Activated naive CD8-positive, alpha-beta T cell treated with anti-CD3 and anti-CD28 coated beads, Interleukin-2, amount 50 U/mL, for 16 hours (primary cell): ENCODE data around the gene LEFTY1.
A peak's percentile ranks its signal among the peaks of the same experiment; 100 is the strongest.
"Not testable (repeated sequence)": the region's sequence is repeated elsewhere in the genome, so short reads cannot be mapped to it uniquely, and the experiment has no call there.

Experiments
- DNase-seq: peaks from one replicate; pipeline ENCODE4 v3.0.0-alpha.2; 2020; ENCODE audit warnings: low read depth, low spot score

LEFTY1 gene

GRCh38 chr1:225888898-225889601 is at the start of gene LEFTY1:
Gene LEFTY1 (minus strand): TSS chr1:225889146. CDS start chr1:225889066, 80 bp downstream.
- DNase-seq, result no peak

GRCh38 chr1:225937048-225937968 is 48.4 kb upstream of the LEFTY1 start:
- no peak for DNase-seq

- no peak for DNase-seq
Observed at GRCh38 chr1:225936523-225936922, 47.6 kb upstream of the LEFTY1 start.

- not testable (repeated sequence) for DNase-seq
Observed at GRCh38 chr1:225936086-225936485, 47.1 kb upstream of the LEFTY1 start.

GRCh38 chr1:225934711-225935110 is 45.8 kb upstream of the LEFTY1 start:
- no peak for DNase-seq

- no peak for DNase-seq
Observed at GRCh38 chr1:225933072-225933471, 44.1 kb upstream of the LEFTY1 start.

GRCh38 chr1:225931270-225932136 is 42.6 kb upstream of the LEFTY1 start:
- no peak for DNase-seq

GRCh38 chr1:225930566-225930965 is 41.6 kb upstream of the LEFTY1 start:
- no peak for DNase-seq

GRCh38 chr1:225929462-225929861 is 40.5 kb upstream of the LEFTY1 start:
- not testable (repeated sequence) for DNase-seq

- DNase-seq, result no peak
Observed at GRCh38 chr1:225928186-225929175, 39.5 kb upstream of the LEFTY1 start.

- DNase-seq, result no peak
Observed at GRCh38 chr1:225926551-225927113, 37.7 kb upstream of the LEFTY1 start.

- peak; percentile 88 for DNase-seq
Observed at GRCh38 chr1:225923692-225924555, 35.0 kb upstream of the LEFTY1 start, which contains the start of gene PYCR2. Gene PYCR2 (minus strand): TSS chr1:225924250. CDS start chr1:225924110, 140 bp downstream.

GRCh38 chr1:225923381-225923691 is 34.4 kb upstream of the LEFTY1 start:
- no peak for DNase-seq

GRCh38 chr1:225921734-225922709 is 33.1 kb upstream of the LEFTY1 start:
- DNase-seq, result no peak

GRCh38 chr1:225919906-225920305 is 31.0 kb upstream of the LEFTY1 start:
- no peak for DNase-seq

- DNase-seq, result no peak
Observed at GRCh38 chr1:225918280-225918679, 29.3 kb upstream of the LEFTY1 start.

GRCh38 chr1:225917536-225917935 is 28.6 kb upstream of the LEFTY1 start:
- DNase-seq, result no peak

- DNase-seq, result no peak
Observed at GRCh38 chr1:225917101-225917500, 28.2 kb upstream of the LEFTY1 start.
